Fibroblast of lung (primary cell): ENCODE data around the gene CYS1. TPM values are rescaled to one million over a fixed set of nuclear protein-coding genes. Genes with fewer than 3 reads are reported as not detected.
A peak's percentile ranks its signal among the peaks of the same experiment; 100 is the strongest.

ENCODE experiments used
- DNase-seq, 2 donors: peaks; one replicate each; pipeline versions ENCODE4 v3.0.0 to v3.0.0-alpha.2; 2010; ENCODE audit warnings: low read depth in 2 of 2
- H2AFZ ChIP-seq: 2 replicates; pipeline ENCODE4 v1.5.1; 2012; ENCODE audit warnings: low read length, control low read depth, inconsistent platforms
- H3K27ac ChIP-seq: 2 replicates; pipeline ENCODE4 v1.5.1; 2011; ENCODE audit warnings: low read length, control low read depth; ENCODE audit not compliant: insufficient read depth
- H3K27me3 ChIP-seq: 2 replicates; pipeline ENCODE4 v1.5.1; 2011; ENCODE audit warnings: mild to moderate bottlenecking, low read length; ENCODE audit not compliant: control insufficient read depth, insufficient read depth
- H3K36me3 ChIP-seq: 2 replicates; pipeline ENCODE4 v1.5.1; 2011; ENCODE audit warnings: low read length; ENCODE audit not compliant: control insufficient read depth, insufficient read depth
- H3K4me1 ChIP-seq: 2 replicates; pipeline ENCODE4 v1.5.1; 2011; ENCODE audit warnings: low read length; ENCODE audit not compliant: control insufficient read depth, insufficient read depth; ENCODE audit errors: extremely low read depth
- H3K4me2 ChIP-seq: 2 replicates; pipeline ENCODE4 v1.5.1; 2011; ENCODE audit warnings: low read length, control low read depth; ENCODE audit not compliant: insufficient read depth; ENCODE audit errors: extremely low read depth
- H3K4me3 ChIP-seq, 4 experiments: fragments of 200-600 bp in 1 of 4; sonication (generic) in 1 of 4; replicated peaks in 1 of 4; 2 replicates each; pipeline ENCODE4 v1.5.1; 2011 to 2016; ENCODE audit warnings: low read length in 4 of 4, low read depth in 3 of 4, mild to moderate bottlenecking in 3 of 4, control low read depth in 2 of 4, inconsistent platforms in 1 of 4, mixed read lengths in 1 of 4; ENCODE audit not compliant: insufficient read depth in 1 of 4; ENCODE audit errors: control extremely low read depth in 1 of 4
- H3K79me2 ChIP-seq: 2 replicates; pipeline ENCODE4 v1.5.1; 2012; ENCODE audit warnings: mild to moderate bottlenecking, low read length, inconsistent platforms; ENCODE audit not compliant: control insufficient read depth, insufficient read depth
- H3K9ac ChIP-seq: 2 replicates; pipeline ENCODE4 v1.5.1; 2011; ENCODE audit warnings: mild to moderate bottlenecking, low read length, control low read depth; ENCODE audit not compliant: insufficient read depth
- H3K9me3 ChIP-seq: 2 replicates; pipeline ENCODE4 v1.5.1; 2012; ENCODE audit warnings: low read depth, low read length; ENCODE audit not compliant: control insufficient read depth, insufficient read depth
- H4K20me1 ChIP-seq: 2 replicates; pipeline ENCODE4 v1.5.1; 2011; ENCODE audit warnings: low read length; ENCODE audit not compliant: control insufficient read depth, insufficient read depth; ENCODE audit errors: extremely low read depth
- CTCF ChIP-seq, 2 donors: IDR thresholded peaks in 1 of 2; conservative IDR thresholded peaks in 1 of 2; 1 replicate in 1 of 2; 2 replicates in 1 of 2; pipeline ENCODE4 v1.5.1; 2011 to 2012; ENCODE audit warnings: low read length in 2 of 2, control low read depth in 1 of 2, inconsistent platforms in 1 of 2, low read depth in 1 of 2, mild to moderate bottlenecking in 1 of 2
- EZH2 ChIP-seq: IDR thresholded peaks from 2 replicates; pipeline ENCODE4 v1.5.1; 2012; ENCODE audit warnings: low read length, control low read depth, mild to moderate bottlenecking; ENCODE audit errors: missing control alignments
- polyA plus RNA-seq, 2 donors: library from polyadenylated mRNA; depleted of rRNA in 1 of 2; stranded (reverse) in 1 of 2; unstranded in 1 of 2; fragments of >200 nt; gene quantifications; 2 replicates each; pipeline ENCODE4 v1.2.1, GENCODE V29; 2011 to 2012; ENCODE audit warnings: missing spikeins in 1 of 2
- total RNA-seq: library from RNA; depleted of rRNA; stranded (reverse); fragments of >200 nt; gene quantifications from 2 replicates; pipeline ENCODE4 v1.2.1, GENCODE V29; 2014

The CYS1 gene
- total and polyA plus RNA-seq, 2 donors (not counting 1 experiment from before 2014, with no cell fraction given): 0.31 to 5.1 TPM

DNA sequence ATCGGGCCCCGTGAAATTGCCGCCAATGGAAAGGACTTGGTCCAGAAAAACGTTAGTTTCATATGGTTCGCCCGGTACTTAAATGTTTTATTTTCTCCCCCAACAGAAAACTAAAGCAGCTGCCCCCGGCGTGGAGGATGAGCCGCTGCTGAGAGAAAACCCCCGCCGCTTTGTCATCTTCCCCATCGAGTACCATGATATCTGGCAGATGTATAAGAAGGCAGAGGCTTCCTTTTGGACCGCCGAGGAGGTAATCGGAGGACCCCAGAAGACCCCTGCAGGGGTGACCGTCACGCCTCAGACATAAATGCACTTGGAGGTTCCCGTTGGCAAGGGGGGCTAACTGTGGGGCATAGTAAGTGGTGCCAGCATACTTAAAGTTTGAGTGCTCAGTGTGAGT lies 43.1 kb upstream of the CYS1 start:
- Histone ChIP-seq H3K27me3 (no peaks in the 10 kb centered on the region), H3K27ac (peak overlapping the region; percentile 93), H3K4me1 (peaks cover 12% of the 10 kb centered on the region), H4K20me1 (no peaks in the 10 kb centered on the region), H3K4me3 (peak overlapping the region; percentile 70 to 89 (median 77)), H3K79me2 (peaks cover 25% of the 10 kb centered on the region), H3K9ac (peak overlapping the region; percentile 80), H3K36me3 (no peaks in the 10 kb centered on the region), H2AFZ (no peak overlapping the region), H3K4me2 (peak overlapping the region; percentile 97), H3K9me3 (no peaks in the 10 kb centered on the region)
- no peak for DNase-seq
- TF ChIP-seq EZH2: no peak
- no peak for TF ChIP-seq CTCF (conservative IDR thresholded peaks at IDR 0.05 in 1 of 2, IDR thresholded peaks at IDR 0.05 in 1 of 2; ENCODE audit: low read depth in 1 of 2, low read length in 2 of 2)

GRCh38 chr2:10122500-10123280 lies 42.5 kb upstream of the CYS1 start, which contains the start of gene RRM2:
Gene RRM2, plus strand, starts transcription at chr2:10122739. Its CDS starts 60 bp downstream, at chr2:10122799.
- peak within 1 kb of the TSS; percentile 80 for H3K9ac ChIP-seq
- TF ChIP-seq CTCF (conservative IDR thresholded peaks at IDR 0.05 in 1 of 2, IDR thresholded peaks at IDR 0.05 in 1 of 2; ENCODE audit: low read depth in 1 of 2, low read length in 2 of 2) (no peak), EZH2 (no peak)
- no peaks in the 10 kb centered on the region for H4K20me1 ChIP-seq
- peak within 1 kb of the TSS; percentile 54 for H2AFZ ChIP-seq
- H3K36me3 ChIP-seq: no peaks in the 10 kb centered on the region
- no peaks in the 10 kb centered on the region for H3K27me3 ChIP-seq
- H3K4me1 ChIP-seq: peaks cover 12% of the 10 kb centered on the region
- peak; percentile 87 to 88 for DNase-seq
- peak within 1 kb of the TSS; percentile 70 to 89 (median 77) for H3K4me3 ChIP-seq
- H3K4me2 ChIP-seq: peak within 1 kb of the TSS; percentile 97
- peaks cover 25% of the 10 kb centered on the region for H3K79me2 ChIP-seq
- H3K27ac ChIP-seq: peak within 1 kb of the TSS; percentile 93
- H3K9me3 ChIP-seq: no peaks in the 10 kb centered on the region

- peak; percentile 25 to 32 for DNase-seq
- Histone ChIP-seq H3K4me1 (peaks cover 12% of the 10 kb centered on the region), H3K79me2 (peaks cover 22% of the 10 kb centered on the region), H3K27me3 (no peaks in the 10 kb centered on the region), H3K27ac (peak overlapping the region; percentile 93), H2AFZ (peak overlapping the region; percentile 87), H4K20me1 (no peaks in the 10 kb centered on the region), H3K4me2 (peak overlapping the region; percentile 90), H3K36me3 (no peaks in the 10 kb centered on the region), H3K4me3 (peak overlapping the region; percentile 64 to 89 (median 77)), H3K9me3 (no peaks in the 10 kb centered on the region), H3K9ac (peak overlapping the region; percentile 66)
- TF ChIP-seq EZH2 (no peak), CTCF (conservative IDR thresholded peaks at IDR 0.05 in 1 of 2, IDR thresholded peaks at IDR 0.05 in 1 of 2; ENCODE audit: low read depth in 1 of 2, low read length in 2 of 2) (no peak)
Measured at GRCh38 chr2:10120877-10121574, 40.8 kb upstream of the CYS1 start.
